ENCODE data around the gene ST6GALNAC4. TPM values are rescaled to one million over a fixed set of nuclear protein-coding genes. Genes with fewer than 3 reads are reported as not detected.

Gene ST6GALNAC4
- polyA plus RNA-seq, 3 donors = 8.9 to 14.0 (median 10.3) TPM

DNA sequence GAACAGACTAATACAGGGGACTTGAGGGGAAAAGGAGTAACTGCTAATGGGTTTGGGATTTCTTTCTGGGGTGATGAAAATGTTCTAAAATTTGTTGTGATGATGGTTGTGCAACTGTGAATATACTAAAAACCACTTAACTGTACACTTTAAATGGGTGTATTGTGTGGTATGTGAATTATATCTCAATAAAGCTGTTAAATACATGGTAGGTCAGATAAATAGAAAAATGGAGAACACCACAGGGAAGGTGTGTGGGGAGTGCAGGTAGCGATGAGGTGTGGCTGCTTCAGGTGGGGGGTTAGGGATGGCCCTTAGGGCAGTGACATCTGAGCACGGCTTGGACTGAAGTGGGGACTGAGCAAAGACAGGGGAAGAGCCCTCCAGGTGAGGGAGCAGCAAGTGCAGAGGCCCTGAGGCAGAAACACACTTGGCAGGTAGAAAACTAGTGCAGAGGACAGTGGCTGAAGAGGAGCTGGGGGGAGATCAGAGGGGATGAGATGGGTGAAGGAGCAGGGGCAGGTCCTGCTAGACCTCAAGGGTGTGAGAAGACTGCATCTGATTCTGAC lies 43.1 kb upstream of the ST6GALNAC4 start:
- Mint-ChIP-seq H3K27ac (no peak overlapping the region), H3K36me3 (no peaks in the 10 kb centered on the region), H3K4me1 (peaks cover 8% of the 10 kb centered on the region), H3K4me3 (no peak overlapping the region), H3K9me3 (peaks cover 0 to 4% (median 0%) of the 10 kb centered on the region in 7 donors), H3K27me3 (ENCODE audit: low read depth in 3 of 3) (peaks cover 2 to 5% (median 4%) of the 10 kb centered on the region in 3 donors)
- Histone ChIP-seq H3K27ac (ENCODE audit: low read depth in 1 of 2, low read length in 2 of 2) (no peak overlapping the region), H3K79me2 (ENCODE audit: insufficient read depth, low read length) (no peaks in the 10 kb centered on the region), H3K27me3 (ENCODE audit: control insufficient read depth in 2 of 2, insufficient read depth in 2 of 2, low read length in 2 of 2) (no peaks in the 10 kb centered on the region), H3K9ac (ENCODE audit: insufficient read depth, low read length, poor library complexity, severe bottlenecking) (no peak overlapping the region), H3K9me3 (replicated peaks in 1 of 2; ENCODE audit: control insufficient read depth in 1 of 2, insufficient read depth in 1 of 2, low read length in 2 of 2) (no peaks in the 10 kb centered on the region), H4K20me1 (ENCODE audit: insufficient read depth, low read length) (no peaks in the 10 kb centered on the region), H3K4me1 (ENCODE audit: control insufficient read depth in 1 of 2, insufficient read depth in 2 of 2, low read length in 2 of 2) (peaks cover 0 to 7% of the 10 kb centered on the region in 2 donors), H3K36me3 (replicated peaks in 1 of 2; ENCODE audit: control insufficient read depth in 1 of 2, insufficient read depth in 2 of 2, low read length in 2 of 2) (no peaks in the 10 kb centered on the region), H3K4me3 (replicated peaks in 1 of 3; ENCODE audit: low read depth in 2 of 3, low read length in 3 of 3) (no peak overlapping the region), H2AFZ (ENCODE audit: insufficient read depth, low read depth, low read length, poor library complexity, severe bottlenecking) (no peak overlapping the region), H3K4me2 (replicated peaks; ENCODE audit: extremely low read depth, low read length, poor library complexity, severe bottlenecking) (no peak overlapping the region)
- DNase-seq = no peak
- intact Hi-C loops (cut with micrococcal nuclease) = no loop called here
- WGBS (ENCODE audit: insufficient coverage) = 96% methylated on average over 2 of the region's 2 CpGs
- TF ChIP-seq, protein P1, sequence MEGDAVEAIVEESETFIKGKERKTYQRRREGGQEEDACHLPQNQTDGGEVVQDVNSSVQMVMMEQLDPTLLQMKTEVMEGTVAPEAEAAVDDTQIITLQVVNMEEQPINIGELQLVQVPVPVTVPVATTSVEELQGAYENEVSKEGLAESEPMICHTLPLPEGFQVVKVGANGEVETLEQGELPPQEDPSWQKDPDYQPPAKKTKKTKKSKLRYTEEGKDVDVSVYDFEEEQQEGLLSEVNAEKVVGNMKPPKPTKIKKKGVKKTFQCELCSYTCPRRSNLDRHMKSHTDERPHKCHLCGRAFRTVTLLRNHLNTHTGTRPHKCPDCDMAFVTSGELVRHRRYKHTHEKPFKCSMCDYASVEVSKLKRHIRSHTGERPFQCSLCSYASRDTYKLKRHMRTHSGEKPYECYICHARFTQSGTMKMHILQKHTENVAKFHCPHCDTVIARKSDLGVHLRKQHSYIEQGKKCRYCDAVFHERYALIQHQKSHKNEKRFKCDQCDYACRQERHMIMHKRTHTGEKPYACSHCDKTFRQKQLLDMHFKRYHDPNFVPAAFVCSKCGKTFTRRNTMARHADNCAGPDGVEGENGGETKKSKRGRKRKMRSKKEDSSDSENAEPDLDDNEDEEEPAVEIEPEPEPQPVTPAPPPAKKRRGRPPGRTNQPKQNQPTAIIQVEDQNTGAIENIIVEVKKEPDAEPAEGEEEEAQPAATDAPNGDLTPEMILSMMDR (IDR thresholded peaks at IDR 0.05) = no peak

DNA sequence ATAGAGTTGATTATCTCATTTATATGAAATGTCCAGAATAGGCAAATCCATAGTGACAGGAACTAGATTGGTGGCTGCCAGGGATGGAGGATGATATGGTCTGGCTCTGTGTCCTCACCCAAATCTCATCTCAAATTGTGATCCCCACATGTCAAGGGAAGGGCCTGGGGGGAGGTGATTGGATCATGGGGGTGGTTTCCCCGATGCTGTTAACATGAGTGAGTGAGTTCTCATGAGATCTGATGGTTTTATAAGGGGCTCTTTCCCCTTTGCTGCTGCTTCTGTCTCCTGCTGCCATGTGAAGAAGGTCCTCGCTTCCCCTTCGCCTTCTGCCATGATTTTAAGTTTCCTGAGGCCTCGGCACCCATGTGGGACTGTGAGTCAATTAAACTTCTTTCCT lies 42.6 kb upstream of the ST6GALNAC4 start:
- no peaks in the 10 kb centered on the region for H3K27me3 ChIP-seq (ENCODE audit: control insufficient read depth in 2 of 2, insufficient read depth in 2 of 2, low read length in 2 of 2)
- no peak overlapping the region for H2AFZ ChIP-seq (ENCODE audit: insufficient read depth, low read depth, low read length, poor library complexity, severe bottlenecking)
- H4K20me1 ChIP-seq (ENCODE audit: insufficient read depth, low read length) = no peaks in the 10 kb centered on the region
- intact Hi-C loops (cut with micrococcal nuclease) = no loop called here
- Mint-ChIP-seq H3K4me3 (no peak overlapping the region), H3K36me3 (no peaks in the 10 kb centered on the region), H3K9me3 (peaks cover 0 to 4% (median 0%) of the 10 kb centered on the region in 7 donors), H3K4me1 (peaks cover 8% of the 10 kb centered on the region), H3K27me3 (ENCODE audit: low read depth in 3 of 3) (peaks cover 2 to 5% (median 4%) of the 10 kb centered on the region in 3 donors), H3K27ac (no peak overlapping the region)
- H3K4me1 ChIP-seq (ENCODE audit: control insufficient read depth in 1 of 2, insufficient read depth in 2 of 2, low read length in 2 of 2) = peaks cover 0 to 7% of the 10 kb centered on the region in 2 donors
- no peak for DNase-seq
- TF ChIP-seq, protein P1 (IDR thresholded peaks at IDR 0.05) = no peak
- no peak overlapping the region for H3K27ac ChIP-seq (ENCODE audit: low read depth in 1 of 2, low read length in 2 of 2)
- H3K9ac ChIP-seq (ENCODE audit: insufficient read depth, low read length, poor library complexity, severe bottlenecking) = no peak overlapping the region
- no peaks in the 10 kb centered on the region for H3K79me2 ChIP-seq (ENCODE audit: insufficient read depth, low read length)
- H3K4me2 ChIP-seq (replicated peaks; ENCODE audit: extremely low read depth, low read length, poor library complexity, severe bottlenecking) = no peak overlapping the region
- H3K9me3 ChIP-seq (replicated peaks in 1 of 2; ENCODE audit: control insufficient read depth in 1 of 2, insufficient read depth in 1 of 2, low read length in 2 of 2) = no peaks in the 10 kb centered on the region
- no peaks in the 10 kb centered on the region for H3K36me3 ChIP-seq (replicated peaks in 1 of 2; ENCODE audit: control insufficient read depth in 1 of 2, insufficient read depth in 2 of 2, low read length in 2 of 2)
- H3K4me3 ChIP-seq (replicated peaks in 1 of 3; ENCODE audit: low read depth in 2 of 3, low read length in 3 of 3) = no peak overlapping the region
- no CpG with 5 or more reads among the region's 4 CpGs for WGBS (ENCODE audit: insufficient coverage)
